HG03432 (cell line): ENCODE measurements around the gene ZMYND10.

Experiments
- ATAC-seq: cut with Tn5 transposase; IDR thresholded peaks from one replicate; pipeline ENCODE4 v1.9.1; 2021; ENCODE audit warnings: mild to moderate bottlenecking, moderate library complexity; ENCODE audit not compliant: unreplicated experiment

ZMYND10 gene

DNA sequence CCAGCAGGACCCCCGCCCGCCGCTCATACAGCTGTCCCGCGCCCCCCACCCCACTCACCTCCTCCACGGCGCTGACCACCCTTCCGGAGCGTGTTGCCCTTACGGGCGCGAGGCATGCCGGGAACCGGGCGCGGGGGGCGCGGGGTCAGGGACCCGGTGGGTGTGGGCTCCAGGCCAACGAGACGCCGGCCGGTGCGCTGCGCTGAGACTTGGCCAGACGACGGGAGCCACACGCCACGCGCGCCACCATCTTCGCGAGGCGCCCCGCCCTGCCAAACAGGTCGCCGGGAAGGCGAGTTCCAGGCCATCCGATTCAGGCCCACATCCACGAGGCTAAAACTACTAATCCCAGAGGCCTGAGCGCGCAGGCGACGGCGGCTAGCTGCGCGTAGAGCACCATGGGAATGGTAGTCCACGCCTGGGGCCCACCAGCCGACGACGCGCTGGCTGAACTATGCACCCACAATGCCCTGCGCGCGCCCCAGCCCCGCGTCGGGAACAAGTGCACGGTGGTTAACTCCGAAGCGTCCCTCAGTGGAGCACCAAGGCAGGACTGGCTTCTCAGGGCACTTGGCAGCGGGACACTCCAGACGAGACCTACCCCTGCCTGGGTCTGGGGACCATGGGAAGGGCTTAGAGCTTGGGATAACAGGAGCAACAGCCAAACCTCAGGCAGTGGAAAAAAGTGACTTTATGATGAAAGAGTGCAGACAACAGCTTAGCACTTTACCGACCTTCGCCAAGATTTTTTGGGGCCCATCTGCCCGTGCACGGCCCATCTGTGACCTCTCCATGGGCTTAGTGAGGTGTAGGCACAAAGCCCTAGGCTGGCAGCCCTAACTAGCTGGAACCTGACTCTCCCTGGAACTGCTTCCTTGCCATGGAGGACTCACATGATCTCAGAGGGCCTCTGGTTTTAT lies 53.1 kb downstream of the ZMYND10 start, which contains the start of gene IFRD2:
TSS of gene IFRD2 (minus strand) at position 271 of the 920 bp plus-strand sequence. CDS start at position 116, 155 bp downstream.
- ATAC-seq = peak; percentile 93
